GM12892 (cell line): ENCODE data around the gene RALGAPA2.

Experiments used
- POLR2A ChIP-seq: IDR thresholded peaks from 2 replicates; pipeline ENCODE4 v1.6.1; 2011; ENCODE audit warnings: low read depth, low read length, control low read depth
- POLR2AphosphoS5 ChIP-seq: IDR thresholded peaks from 2 replicates; pipeline ENCODE4 v1.6.1; 2011; ENCODE audit warnings: low read depth, low read length, control low read depth
- TAF1 ChIP-seq: IDR thresholded peaks from 2 replicates; pipeline ENCODE4 v1.6.1; 2011; ENCODE audit warnings: low read depth, mild to moderate bottlenecking, control low read depth, low read length, borderline replicate concordance

DNA sequence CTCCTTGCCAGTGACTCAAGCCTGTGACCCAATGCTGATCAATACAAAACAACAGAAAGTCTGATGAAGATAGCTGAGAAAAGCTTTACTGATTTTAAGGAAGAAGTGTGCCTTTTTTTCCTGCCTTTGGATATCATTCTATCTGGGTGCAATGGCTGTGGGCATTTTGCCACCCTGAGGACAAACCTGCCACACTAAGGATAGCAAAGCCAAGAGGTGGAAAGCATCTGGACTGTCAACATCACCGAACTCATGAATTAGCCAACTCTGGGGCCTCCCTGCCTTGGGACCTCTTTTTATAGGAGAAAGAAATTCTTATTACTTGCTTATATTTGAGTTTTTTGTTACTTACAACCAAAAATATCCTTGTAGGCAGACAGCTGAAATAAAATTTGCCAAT is 19.9 kb downstream of the RALGAPA2 start:
- TF ChIP-seq POLR2AphosphoS5 (no peak), POLR2A (no peak), TAF1 (no peak)
